NOMO-1 treated with dmso at 0.1 percent for 144 hours (cell line): ENCODE measurements around the gene TMEM119.

Source experiments
- DNase-seq: peaks from one replicate; lab custom pipeline; 2025; ENCODE audit not compliant: unreplicated experiment; lab: John Stamatoyannopoulos, UW

The TMEM119 gene

DNA sequence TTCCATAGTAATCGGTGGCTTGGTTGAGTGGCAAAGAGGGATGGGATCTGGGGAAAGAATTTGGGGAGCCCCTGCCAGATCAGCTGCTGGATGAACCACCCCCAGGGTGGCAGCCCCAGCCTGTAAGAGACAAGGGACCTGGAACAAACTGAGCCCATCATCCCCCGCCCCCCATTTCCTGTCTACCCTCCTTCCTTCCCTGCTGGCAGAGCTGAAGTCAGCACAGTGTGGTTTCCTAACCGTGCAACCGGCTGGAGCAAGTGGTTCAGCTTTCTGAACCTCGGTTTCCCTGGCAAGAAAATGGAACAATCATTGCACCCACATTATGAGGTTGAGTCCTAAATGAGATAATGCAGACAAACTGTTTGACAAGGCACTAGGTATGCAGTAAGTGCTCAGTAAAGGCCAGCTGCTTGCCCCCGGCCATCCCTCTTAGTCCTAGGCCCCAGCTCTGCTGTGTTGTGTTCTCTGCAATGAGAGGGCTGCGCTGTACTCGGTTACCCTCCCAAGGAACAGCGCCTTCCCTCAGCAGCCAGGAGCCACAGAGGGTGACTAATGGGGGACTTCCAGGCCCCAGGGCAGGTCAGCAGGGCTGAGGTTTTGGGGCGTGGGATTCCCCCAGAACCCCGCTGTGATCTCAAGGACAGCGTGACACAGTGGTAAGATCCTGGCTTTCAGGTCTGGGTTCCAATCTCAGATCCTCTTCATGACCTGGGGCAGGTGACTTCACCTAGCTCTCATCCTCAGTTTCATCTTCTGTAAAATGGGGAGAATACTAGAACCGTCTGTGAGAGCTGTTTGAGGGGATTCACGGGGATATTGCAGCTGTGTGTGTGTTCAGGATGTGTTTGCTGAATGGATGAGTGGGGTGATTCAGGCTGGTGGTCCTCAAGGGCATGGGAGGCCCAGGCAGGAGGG lies 19.3 kb upstream of the TMEM119 start:
- no peak for DNase-seq

DNA sequence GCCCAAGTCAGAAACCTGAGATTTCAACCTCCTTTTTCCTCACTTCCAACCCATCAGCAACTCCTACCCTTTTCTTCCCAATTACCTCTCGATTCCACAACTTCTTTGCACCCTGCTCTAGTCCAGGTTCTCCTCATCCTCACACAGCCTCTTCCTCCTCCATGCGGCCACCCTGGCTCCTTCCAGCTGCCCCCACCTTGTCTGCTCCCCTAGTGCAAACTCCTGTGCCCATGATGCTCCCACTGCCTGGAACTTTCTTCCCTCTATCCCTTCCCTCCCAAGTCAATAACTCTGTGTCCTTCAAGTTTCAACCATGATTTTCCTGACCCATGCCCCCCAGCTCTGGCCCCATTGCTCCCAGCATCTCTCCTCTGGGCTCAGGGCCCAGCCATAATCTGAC lies 18.5 kb upstream of the TMEM119 start:
- no peak for DNase-seq

DNA sequence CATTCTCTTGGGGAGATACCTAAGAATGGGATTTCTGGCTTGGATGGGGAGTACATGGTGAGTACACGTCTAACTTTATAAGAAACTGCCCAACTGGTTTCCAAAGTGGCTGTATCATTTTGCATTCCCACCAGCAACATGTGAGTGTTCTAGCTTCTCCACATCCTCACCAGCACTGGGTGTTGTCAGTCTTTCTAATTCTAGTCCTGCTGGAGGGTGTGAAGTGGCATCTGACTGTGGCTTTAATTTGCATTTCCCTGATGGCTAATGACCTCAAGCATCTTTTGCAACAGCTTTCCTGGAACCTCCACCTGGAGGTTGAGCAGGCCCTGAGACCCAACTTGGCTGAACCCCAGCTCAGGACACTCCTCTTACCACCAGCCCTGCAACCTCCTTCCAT lies 18.0 kb upstream of the TMEM119 start:
- no peak for DNase-seq

DNA sequence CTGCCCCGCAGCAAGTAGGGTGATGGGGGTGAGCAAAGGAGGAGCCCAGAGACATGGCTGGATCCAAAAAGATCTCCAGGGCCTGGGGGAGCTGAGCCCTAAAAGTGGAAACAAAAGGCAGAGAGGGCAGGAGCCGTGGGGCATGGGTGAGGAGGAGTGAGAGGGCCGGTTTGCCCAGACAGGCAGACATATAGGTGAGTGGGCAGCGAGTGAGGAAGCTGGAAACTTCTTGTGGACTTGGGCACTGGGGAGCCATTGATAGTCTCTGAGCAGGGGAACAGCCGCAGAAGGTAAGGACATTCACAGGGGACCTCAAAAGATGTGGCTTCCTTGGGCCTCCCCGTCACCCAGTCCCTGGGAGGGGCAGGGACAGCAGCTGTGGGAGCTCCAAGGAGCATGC lies 16.8 kb upstream of the TMEM119 start:
- no peak for DNase-seq

DNA sequence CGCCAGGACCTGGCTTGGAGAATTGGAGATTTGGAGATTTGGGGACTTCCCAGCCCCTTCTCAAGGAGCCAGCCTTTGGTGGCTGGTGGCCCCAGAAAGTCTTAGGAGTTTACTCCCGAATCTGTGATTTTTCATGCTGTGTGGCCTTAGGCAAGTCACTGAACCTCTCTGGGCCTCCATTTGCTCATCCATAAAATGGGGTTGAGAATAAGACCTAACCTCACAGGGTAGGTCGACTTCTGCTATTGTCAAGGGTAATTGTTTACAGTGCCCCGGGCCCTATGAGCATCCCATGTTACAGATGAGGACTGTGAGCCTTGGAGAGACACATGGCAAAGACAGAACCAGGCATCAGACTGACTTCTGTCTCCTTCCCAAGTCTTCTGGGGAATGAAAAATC lies 16.2 kb upstream of the TMEM119 start:
- no peak for DNase-seq

DNA sequence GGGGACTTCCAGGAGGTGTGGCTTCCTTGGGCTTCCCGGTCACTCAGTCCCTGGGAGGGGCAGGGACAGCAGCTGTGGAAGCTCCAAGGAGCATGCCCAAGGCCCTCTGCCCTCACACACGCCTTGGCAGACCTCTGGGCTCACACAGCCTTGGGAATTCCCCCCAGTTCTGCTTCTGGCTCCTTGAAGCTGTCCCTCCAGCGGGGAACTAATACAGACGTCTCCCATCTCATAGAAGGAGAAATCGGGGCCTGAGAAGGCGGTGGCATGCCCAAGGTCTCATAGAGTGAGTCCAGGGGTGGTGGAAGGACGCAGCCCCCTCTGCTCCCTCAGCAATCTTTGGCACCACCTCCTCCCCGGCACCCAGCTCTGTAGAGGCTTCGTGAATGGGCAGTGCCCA lies 15.7 kb upstream of the TMEM119 start:
- DNase-seq, result no peak

DNA sequence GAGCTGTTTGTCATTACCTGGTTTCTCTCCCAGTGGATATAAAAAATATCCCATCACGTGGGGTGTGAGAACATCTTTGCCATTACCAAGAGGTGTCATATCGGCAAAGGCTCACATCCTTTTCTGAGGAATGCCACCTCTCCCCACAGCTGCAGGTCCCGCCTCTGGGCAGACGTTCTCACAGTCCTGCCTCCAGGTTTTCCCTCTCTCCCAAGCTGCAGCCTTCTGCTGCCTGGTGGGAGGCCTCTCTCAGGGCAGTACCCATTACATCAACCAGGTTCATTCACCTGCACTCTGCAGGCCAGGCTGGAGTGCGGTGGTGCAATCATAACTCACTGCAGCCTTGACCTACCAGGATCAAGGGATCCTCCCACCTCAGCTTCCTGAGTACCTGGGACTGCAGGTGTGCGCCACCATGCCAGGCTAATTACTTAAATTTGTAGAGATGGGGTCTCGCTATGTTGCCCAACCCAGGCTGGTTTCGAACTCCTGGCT lies 15.0 kb upstream of the TMEM119 start:
- DNase-seq, result no peak

DNA sequence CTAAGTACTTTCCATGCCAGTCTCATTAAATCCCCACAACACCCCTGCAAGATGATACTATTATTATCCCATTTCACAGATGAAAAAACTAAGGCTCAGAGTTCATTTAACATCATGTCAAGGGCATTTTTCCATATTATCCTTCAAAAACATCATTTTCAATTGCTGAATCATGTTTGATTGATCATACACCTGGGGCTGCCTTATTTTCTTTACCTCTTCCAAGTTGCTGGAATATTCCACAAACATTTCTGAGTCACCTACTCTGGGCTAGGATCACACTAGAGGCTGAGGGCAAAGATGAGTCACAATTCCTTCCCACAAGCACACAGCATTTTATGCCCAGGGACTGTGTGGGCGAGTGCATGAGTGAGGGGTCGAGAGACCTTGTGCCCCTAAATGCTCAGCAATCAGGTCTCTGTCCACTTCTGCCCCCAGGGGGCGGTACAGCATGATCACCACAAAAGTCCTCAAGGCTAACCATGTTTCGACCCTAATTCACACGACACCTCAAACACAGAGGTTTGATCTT lies 14.1 kb upstream of the TMEM119 start:
- no peak for DNase-seq

DNA sequence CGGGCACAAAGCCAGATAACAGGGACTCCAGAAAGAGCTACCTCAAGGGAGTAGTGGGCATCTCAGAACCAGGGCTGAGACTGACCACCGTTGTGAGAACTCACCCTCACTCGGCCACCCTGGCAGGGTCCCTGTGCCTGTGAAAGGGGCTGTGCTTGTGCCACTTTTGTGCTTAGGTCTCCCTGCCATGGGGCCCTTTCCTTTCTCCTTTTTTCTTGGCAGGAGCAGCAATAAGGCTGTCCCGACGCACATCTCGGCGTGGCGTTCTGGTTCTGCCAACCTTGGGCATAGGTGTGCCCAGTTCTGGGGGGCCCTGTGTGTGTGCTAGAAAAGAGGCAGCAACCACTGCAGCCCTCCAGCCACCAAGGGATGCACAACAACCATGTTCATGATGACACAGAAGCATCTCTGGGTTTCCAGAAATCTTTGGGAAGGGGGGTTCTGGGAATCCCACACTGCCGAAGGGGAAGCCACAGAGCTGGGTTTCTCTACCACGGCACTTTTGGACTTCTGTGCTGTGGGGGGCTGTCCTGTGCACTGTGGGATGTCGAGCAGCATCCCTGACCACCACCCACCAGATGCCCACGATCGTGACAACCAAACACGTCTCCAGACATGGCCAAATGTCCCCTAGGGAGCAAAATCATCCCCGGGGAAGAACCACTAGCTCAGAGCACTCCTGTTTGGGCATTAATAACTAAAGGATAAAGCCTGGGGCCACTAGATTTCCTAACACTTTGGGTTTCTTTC lies 13.1 kb upstream of the TMEM119 start:
- no peak for DNase-seq

DNA sequence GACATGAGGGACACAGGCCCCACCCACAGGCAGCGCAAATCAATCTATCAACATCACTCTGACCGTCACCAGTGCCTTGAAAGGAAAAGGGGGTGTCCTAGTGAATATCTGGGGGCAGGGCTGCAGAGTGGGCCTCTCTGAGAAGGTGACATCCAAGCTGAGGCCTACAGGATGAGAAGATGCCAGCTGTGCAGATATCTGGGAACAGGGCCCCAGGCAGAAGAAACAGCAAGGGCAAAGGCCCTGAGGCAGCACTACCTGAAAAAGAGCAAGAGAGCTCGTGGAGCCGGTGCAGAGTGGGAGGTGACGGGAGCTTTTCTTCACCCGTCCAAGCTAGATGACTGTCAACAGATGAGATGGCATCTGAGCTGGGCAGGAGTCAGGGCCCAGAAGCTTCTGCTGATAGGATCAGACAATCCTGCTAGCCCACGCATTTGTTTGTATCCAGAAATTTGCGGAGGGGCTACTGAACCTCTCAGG lies 12.5 kb upstream of the TMEM119 start:
- DNase-seq, result no peak

DNA sequence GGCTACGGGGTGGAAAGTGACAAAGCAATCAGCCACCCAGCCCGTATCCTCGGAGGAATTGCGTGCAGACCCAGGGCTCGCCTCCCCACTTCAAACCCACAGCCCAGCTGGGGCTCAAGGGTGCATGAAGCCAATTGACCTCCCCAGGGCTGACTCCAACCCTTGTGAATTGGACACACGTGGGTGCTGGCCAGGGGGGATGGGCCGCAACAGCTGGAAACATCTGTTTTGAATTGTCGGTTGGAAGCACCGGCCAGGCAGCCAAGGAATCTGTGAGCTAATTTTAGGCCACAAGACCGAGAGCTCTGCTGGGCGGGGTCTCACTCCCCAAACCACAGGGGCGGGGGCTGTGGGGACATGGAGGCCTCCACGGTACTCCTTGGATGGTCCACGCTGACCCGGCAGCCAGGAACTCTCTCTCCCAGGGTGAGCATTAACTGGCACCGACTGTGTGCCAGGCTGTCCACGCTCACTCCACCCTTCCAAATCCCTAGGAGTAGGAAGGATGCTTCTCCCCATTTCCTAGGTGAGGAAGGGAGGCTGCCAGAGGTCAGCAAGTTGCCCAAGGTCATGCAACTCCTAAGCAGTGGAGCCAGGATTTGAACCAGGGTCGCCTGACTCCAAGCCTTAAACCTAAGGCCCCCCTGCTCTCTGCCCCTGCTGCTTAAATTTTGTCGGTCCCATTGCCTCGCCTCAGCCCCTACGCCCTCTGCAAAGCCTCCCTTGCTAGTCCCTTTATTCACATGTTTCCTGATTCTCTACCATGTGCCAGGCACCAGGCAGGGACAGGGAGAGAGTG lies 11.9 kb upstream of the TMEM119 start:
- DNase-seq, result no peak

DNA sequence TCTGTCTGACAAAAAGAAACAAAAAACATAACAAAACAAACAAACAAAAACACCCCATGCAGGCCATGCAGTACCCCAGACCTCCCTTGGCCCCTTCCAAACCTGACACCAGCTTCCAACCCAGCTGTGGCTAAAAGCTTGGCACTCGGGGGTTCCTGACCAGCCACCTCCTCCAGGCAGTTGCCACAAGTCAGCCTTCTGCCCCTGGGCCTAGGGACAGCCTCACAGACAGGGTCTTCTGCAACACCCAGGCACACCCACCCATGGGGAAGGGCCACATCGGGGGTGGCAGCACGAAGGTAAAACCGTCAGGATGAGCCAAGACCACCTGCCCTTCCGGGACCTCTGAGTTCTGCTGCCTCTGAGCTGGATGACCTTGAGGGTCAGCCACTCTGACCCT lies 10.7 kb upstream of the TMEM119 start:
- DNase-seq, result no peak

DNA sequence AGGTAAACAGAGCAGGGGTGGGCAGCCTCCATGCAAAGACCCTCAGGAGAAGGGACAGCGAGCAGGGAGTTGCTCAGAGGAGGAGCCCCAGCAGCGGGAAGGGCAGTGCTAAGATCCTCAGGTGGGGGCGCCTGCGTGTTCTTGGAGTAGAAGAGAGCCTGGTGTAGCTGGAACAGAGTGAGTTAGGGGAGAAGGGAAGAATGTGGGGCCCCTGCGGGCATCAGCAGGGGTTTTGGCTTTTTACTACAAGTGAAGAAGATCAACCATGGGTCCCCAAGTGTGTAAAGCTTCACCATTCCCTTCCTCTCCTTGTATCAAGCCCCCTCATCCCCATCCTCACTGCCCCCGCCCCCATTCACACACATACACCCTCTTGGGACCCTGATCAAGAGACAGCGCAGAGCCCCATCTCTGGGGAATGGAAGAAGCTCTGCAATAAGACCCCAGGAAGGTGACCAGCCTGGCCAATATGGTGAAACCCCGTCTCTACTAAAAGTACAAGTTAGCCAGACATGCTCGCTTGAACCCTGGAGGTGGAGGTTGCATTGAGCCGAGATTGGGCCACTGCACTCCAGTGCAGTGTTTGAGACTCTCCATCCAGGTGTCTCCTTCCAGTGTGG lies 10.2 kb upstream of the TMEM119 start:
- DNase-seq, result no peak

DNA sequence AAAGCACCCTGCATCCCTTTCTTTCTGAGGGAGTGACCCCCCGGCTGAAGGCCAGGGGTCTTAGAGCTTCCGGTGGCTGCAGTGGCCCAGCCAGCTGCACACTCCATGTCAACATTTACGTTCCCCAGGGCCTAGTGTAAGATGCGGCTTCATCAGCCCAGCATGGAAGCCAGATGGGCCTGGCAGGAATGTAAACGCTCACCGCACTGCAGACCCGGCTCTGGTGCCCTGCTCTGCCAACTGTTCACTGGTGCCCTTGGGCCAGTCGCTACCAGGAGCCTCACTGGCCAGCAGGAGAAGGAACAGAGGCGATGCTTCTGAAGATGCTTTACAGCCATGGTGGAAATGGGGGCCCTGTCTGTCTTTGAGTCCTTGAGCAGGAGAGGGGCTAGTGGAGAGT lies 8.6 kb upstream of the TMEM119 start:
- no peak for DNase-seq

DNA sequence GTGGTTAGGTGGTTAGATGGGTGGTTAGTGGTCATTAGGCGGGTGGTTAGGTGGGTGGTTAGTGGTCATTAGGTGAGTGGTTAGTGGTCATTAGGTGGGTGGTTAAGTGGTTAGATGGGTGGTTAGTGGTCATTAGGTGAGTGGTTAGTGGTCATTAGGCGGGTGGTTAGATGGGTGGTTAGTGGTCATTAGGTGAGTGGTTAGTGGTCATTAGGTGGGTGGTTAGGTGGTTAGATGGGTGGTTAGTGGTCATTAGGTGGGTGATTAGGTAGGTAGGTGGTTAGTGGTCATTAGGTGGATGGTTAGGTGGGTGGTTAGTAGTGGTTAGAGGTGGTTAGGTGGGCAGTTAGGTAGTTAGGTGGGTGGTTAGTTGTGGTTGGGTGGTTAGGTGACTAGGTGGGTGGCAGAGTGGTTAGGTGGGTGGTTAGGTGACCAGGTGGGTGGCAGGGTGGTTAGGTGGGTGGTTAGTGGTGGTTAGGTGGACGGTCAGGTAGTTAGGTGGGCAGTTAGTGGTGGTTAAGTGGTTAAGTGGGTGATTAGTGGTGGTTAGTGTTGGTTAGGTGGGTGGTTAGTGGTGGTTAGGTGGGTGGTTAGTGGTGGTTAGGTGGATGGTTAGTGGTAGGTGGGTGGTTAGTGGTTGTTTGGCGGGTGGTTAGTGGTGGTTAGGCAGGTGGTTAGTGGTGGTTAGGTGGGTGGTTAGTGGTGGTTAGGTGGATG lies 8.0 kb upstream of the TMEM119 start:
- DNase-seq, result no peak

DNA sequence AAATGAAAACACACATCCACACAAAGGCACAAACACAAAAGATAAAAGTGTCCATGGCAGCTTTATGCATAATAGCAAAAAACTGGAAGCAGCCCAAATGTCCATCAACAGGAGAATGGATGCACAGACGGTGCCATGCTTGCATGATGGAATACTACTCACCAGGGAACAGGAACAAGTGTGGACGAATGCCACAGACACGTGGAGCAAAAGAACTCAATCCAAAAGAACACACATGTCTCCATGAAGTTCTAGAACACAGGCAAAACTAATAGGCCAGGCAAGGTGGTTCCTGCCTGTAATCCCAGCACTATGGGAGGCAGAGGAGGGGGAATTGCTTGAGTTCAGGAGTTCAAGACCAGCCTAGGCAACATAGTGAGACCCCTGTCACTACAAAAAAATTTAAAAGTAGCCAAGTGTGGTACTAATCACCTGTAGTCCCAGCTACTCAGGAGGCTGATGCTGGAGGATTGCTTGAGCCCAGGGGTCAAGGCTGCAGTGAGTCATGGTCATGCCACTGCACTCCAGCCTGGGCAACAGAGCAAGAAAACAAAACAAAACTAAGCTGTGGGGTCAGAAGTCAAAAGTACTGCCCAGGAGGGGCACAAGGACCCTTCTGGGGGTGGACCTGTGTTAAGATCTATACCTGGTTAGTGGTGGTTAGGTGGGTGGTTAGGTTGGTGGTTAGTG lies 7.3 kb upstream of the TMEM119 start:
- DNase-seq, result no peak

DNA sequence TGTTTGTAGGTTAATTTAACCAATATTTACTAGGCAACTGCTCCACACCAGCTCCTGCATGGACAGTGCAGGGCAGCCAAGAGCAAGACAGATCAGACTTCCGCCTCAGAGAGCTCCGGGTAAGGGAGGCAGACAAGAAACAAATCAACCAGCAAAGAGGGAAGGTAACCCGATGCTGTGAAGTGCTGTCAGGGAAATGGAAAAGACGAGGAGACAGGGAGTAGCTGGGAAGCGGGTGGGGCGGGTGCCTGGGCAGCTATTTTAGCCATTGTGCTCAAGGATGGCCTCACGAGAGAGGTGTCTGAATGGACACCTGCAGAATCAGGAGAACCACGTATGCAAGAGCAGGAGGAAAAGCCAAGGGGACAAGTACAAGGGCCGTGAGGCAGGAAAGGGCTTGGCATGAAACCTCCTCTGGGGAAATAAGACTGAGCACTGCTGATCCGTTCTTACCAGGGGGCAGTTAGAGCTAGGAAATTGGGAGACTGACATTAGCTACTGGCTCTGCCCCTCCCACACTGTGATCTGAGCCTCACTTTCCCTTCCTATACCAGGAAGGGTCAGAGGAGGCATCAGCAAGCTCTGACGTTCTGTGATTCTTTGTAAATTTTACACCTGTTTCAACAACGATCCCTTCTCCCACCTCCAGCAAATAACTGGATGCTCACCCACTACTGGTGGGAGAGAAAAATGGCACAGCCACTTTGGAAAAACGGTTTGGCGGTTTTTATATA lies 6.5 kb upstream of the TMEM119 start:
- DNase-seq, result no peak

DNA sequence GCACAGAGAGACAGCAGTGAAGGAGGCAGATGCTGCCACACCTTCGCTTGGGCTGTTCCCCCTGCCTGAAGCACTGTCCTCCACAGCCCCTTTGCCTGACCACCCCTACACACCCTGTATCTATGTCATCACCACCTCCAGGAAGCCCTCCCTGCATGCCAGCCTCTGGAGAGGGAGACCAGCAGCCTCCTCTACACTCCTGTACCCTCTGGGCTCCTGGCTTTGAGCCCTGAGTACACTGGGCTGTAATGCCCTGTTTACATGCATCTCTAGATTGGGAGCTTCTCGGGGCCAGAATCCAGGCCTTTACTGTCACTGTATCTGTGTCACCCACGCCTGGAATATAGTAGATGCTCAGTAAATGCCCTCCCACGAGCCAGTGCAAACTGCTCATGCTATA lies 5.9 kb upstream of the TMEM119 start:
- no peak for DNase-seq
